Thyroid gland (tissue), 4 donors: ENCODE measurements around the gene PTAR1.

Source experiments
- CTCF ChIP-seq, 6 experiments: fragments of 200-600 bp in 3 of 6; fragments of 450-650 bp in 3 of 6; sonication (generic) in 3 of 6; IDR thresholded peaks; one replicate each; pipeline ENCODE4 v1.5.1; 2016 to 2019; ENCODE audit warnings: antibody characterized with exemption in 6 of 6, mild to moderate bottlenecking in 2 of 6, inconsistent platforms in 1 of 6, moderate library complexity in 1 of 6
- POLR2A ChIP-seq, 2 donors: fragments of 450-650 bp; IDR thresholded peaks; one replicate each; pipeline ENCODE4 v1.6.1; 2017; ENCODE audit warnings: antibody characterized with exemption in 2 of 2, mild to moderate bottlenecking in 2 of 2, moderate library complexity in 1 of 2

GRCh38 chr9:69718218-69718617, 41.6 kb downstream of the PTAR1 start:
- TF ChIP-seq CTCF (IDR thresholded peaks at IDR 0.05) (no peak), POLR2A (IDR thresholded peaks at IDR 0.05) (no peak)
